GM12892 (cell line): ENCODE data around the gene GPR180.

Experiments
- POLR2A ChIP-seq: IDR thresholded peaks from 2 replicates; pipeline ENCODE4 v1.6.1; 2011; ENCODE audit warnings: low read depth, low read length, control low read depth
- POLR2AphosphoS5 ChIP-seq: IDR thresholded peaks from 2 replicates; pipeline ENCODE4 v1.6.1; 2011; ENCODE audit warnings: low read depth, low read length, control low read depth
- TAF1 ChIP-seq: IDR thresholded peaks from 2 replicates; pipeline ENCODE4 v1.6.1; 2011; ENCODE audit warnings: low read depth, mild to moderate bottlenecking, control low read depth, low read length, borderline replicate concordance

- TF ChIP-seq POLR2A (no peak), TAF1 (no peak), POLR2AphosphoS5 (no peak)
Measured at GRCh38 chr13:94586371-94586770, 15.3 kb upstream of the GPR180 start.
